GM06990 (cell line): ENCODE results near the gene DISC1.

Source experiments
- DNase-seq: peaks from one replicate; pipeline ENCODE4 v3.0.0-alpha.2; 2011; ENCODE audit not compliant: insufficient read length; ENCODE audit errors: extremely low read depth
- H3K27me3 ChIP-seq: replicated peaks from 2 replicates; pipeline ENCODE4 v1.6.0; 2011; ENCODE audit warnings: low read length; ENCODE audit not compliant: control insufficient read depth, insufficient read depth
- H3K36me3 ChIP-seq: 2 replicates; pipeline ENCODE4 v1.5.1; 2011; ENCODE audit warnings: low read length; ENCODE audit not compliant: control insufficient read depth, insufficient read depth
- H3K4me3 ChIP-seq: replicated peaks from 2 replicates; pipeline ENCODE4 v1.5.1; 2011; ENCODE audit warnings: low read depth, mild to moderate bottlenecking, control low read depth, low read length
- CTCF ChIP-seq: IDR thresholded peaks from 2 replicates; pipeline ENCODE4 v1.5.1; 2011; ENCODE audit warnings: low read length, control low read depth, mild to moderate bottlenecking, inconsistent platforms; ENCODE audit not compliant: insufficient read depth, poor library complexity, severe bottlenecking

The DISC1 gene

DNA sequence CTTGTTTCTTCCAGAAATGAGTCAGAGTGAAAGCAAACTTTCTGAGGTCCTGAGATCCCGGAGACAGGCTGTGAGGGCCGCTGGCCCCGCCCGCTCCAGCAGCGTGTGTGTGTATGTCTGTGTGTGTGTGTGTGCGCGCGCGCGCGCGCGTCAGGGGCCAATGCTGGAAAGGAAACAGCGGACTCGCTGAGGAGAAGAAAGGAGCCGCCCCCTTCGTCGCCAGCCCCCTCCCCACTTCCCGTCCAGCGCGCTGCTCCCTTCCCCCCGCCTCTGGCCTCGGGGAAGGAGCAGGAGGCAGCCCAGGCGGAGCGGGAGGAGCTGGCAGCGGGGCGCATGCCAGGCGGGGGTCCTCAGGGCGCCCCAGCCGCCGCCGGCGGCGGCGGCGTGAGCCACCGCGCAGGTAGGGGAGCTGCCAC is at the start of gene DISC1:
Gene DISC1 (plus strand): TSS at position 256 of the 416 bp plus-strand sequence. CDS start 78 bp downstream, at position 334.
- TF ChIP-seq CTCF, result no peak
- H3K27me3 ChIP-seq, result no peaks in the 10 kb centered on the region; the same call in 1 of the 2 replicates
- H3K36me3 ChIP-seq, result no peaks in the 10 kb centered on the region
- peak; percentile 73 for DNase-seq
- H3K4me3 ChIP-seq, result peak within 1 kb of the TSS; percentile 71

DNA sequence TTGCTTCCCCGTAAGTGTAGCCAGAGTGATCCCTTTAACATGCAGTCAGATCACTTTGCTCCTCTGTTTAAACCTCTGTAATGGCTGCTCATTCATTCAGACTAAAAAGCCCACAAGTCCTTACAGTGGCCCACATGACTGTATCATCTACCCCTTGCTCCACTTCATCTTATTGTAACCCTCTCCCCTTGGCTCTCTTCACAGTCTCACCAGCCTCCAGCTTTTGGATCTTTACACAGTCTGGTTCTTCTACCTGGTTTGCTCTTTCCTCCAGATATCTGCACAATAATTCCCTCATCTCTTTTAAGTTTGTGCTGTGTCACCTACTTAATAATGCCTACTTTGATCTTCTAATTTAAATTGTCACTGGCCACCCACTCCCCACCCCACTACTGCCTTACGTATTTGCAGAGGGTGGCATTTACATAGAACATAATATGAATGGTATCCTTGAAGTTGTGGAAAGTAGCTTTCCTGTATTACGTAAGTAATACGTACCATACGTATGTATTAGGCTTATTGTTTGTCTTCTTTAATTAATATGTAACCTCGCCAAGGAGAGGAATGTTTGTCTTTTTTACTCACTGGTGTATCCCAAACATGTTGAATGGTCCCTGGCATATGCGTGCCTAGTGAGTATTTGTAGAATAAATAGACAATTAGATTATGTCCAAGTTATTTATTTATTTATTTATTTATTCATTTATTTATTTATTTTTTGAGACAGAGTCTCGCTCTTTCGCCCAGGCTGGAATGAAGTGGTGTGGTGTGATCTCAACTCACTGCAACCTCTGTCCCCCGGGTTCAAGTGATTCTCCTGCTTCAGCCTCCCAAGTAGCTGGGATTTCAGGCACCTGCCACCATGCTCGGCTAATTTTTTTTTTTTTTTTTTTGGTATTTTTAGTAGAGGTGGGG is 49.5 kb upstream of the DISC1 start:
- no peak for TF ChIP-seq CTCF
- H3K4me3 ChIP-seq, result no peak overlapping the region
- H3K27me3 ChIP-seq, result no peaks in the 10 kb centered on the region
- H3K36me3 ChIP-seq, result no peaks in the 10 kb centered on the region
- no peak for DNase-seq

GRCh38 chr1:231580874-231581273 is 45.7 kb upstream of the DISC1 start:
- H3K36me3 ChIP-seq, result no peaks in the 10 kb centered on the region
- H3K27me3 ChIP-seq, result no peaks in the 10 kb centered on the region
- TF ChIP-seq CTCF, result no peak
- H3K4me3 ChIP-seq, result no peak overlapping the region
- DNase-seq, result no peak

GRCh38 chr1:231581859-231582258 is 44.7 kb upstream of the DISC1 start:
- TF ChIP-seq CTCF, result no peak
- DNase-seq, result no peak

DNA sequence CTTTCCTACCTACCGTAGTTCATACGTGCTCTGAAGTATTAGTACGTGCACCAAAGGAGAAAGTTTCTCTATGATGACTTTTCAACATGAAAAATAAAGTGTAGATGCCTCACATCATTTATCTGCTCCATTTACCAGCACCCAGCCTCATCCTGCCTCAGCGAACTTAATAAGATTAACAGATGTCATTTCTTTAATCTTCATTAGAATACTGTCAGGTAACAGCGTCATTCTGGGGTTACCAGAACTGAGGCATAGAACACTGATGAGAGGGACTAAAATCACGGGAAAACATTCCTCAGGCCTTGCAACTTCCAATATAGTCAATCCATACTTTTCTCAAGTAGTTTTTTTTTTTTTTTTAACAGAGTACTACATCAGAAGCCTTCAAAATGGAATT is 43.2 kb upstream of the DISC1 start:
- DNase-seq, result no peak
- Histone ChIP-seq H3K27me3 (no peaks in the 10 kb centered on the region), H3K4me3 (no peak overlapping the region), H3K36me3 (no peaks in the 10 kb centered on the region)
- TF ChIP-seq CTCF, result no peak

More at GRCh38 chr1:231581859-231582258, 44.7 kb upstream of the DISC1 start:
- no peak overlapping the region for H3K4me3 ChIP-seq
- H3K36me3 ChIP-seq, result no peaks in the 10 kb centered on the region
- H3K27me3 ChIP-seq, result no peaks in the 10 kb centered on the region

- H3K27me3 ChIP-seq, result no peaks in the 10 kb centered on the region
- DNase-seq, result no peak
- no peaks in the 10 kb centered on the region for H3K36me3 ChIP-seq
- TF ChIP-seq CTCF, result peak; percentile 10
- H3K4me3 ChIP-seq, result no peak overlapping the region
Observed at GRCh38 chr1:231584117-231584516, 42.5 kb upstream of the DISC1 start.
